Naive thymus-derived CD8-positive, alpha-beta T cell (primary cell): ENCODE measurements around the gene BORCS8. TPM values are rescaled to one million over a fixed set of nuclear protein-coding genes. Genes with fewer than 3 reads are reported as not detected.

Experiments used
- ATAC-seq, 2 donors: fragments of 150-1000 bp; cut with Tn5 transposase in 1 of 2; sonication (Bioruptor Pico), chemical (Tn5 transposase) in 1 of 2; 1 replicate in 1 of 2; 2 replicates in 1 of 2; pipeline ENCODE4 v1.10.0; 2021; ENCODE audit warnings: mild to moderate bottlenecking in 2 of 2, moderate library complexity in 2 of 2
- POLR2A ChIA-PET: fragments of 350-600 bp; sonication (Branson Sonifier 250); formaldehyde crosslinking; loops from one replicate; lab custom pipeline; 2021; ENCODE audit warnings: antibody characterized with exemption; lab: Charles Lee
- DNase-seq, 10 donors: peaks; one replicate each; pipeline versions ENCODE4 v3.0.0 to v3.0.0-alpha.2; 2020 to 2022
- H3K27ac Mint-ChIP-seq, 10 donors: one replicate each; pipeline ENCODE4 v1.8.0; 2020 to 2022; ENCODE audit warnings: mild to moderate bottlenecking in 10 of 10, mixed read lengths in 10 of 10, moderate library complexity in 4 of 10, inconsistent platforms in 1 of 10
- H3K27me3 Mint-ChIP-seq, 5 donors: one replicate each; pipeline ENCODE4 v1.8.0; 2021 to 2022; ENCODE audit warnings: mixed read lengths in 5 of 5
- H3K36me3 Mint-ChIP-seq, 3 donors: one replicate each; pipeline ENCODE4 v1.8.0; 2020 to 2022; ENCODE audit warnings: mixed read lengths in 3 of 3, mild to moderate bottlenecking in 2 of 3, inconsistent platforms in 1 of 3
- H3K4me1 Mint-ChIP-seq, 4 donors: one replicate each; pipeline ENCODE4 v1.8.0; 2021 to 2022; ENCODE audit warnings: mixed read lengths in 4 of 4
- H3K4me3 Mint-ChIP-seq, 10 donors: one replicate each; pipeline ENCODE4 v1.8.0; 2020 to 2022; ENCODE audit warnings: mild to moderate bottlenecking in 10 of 10, mixed read lengths in 10 of 10, moderate library complexity in 6 of 10, inconsistent platforms in 1 of 10
- H3K9me3 Mint-ChIP-seq, 9 donors: one replicate each; pipeline ENCODE4 v1.8.0; 2020 to 2022; ENCODE audit warnings: mixed read lengths in 9 of 9, mild to moderate bottlenecking in 3 of 9, inconsistent platforms in 1 of 9, moderate library complexity in 1 of 9
- polyA plus RNA-seq, 3 donors: library from polyadenylated mRNA; unstranded; fragments of 300-500 nt; fragmentation: Illumina TruSeq; gene quantifications; one replicate each; pipeline ENCODE4 v1.2.3, GENCODE V29; 2021
- total RNA-seq, 8 experiments: library from RNA in 2 of 8; stranded (reverse) in 2 of 8; gene quantifications; one replicate each; pipeline ENCODE4 v1.2.3 and lab custom pipeline; 2021 to 2026

The BORCS8 gene
- total and polyA plus RNA-seq, 5 experiments from 2014 or later, result 18.2 to 34.2 (median 23.6) TPM

GRCh38 chr19:19211499-19212420 is 19.8 kb upstream of the BORCS8 start, which contains the start of gene NCAN:
TSS of gene NCAN (plus strand) at chr19:19211958. CDS start at chr19:19216954, 4,996 bp downstream.
- ATAC-seq (no peak), DNase-seq (no peak)
- Mint-ChIP-seq H3K27me3 (peaks cover 24 to 76% (median 53%) of the 10 kb centered on the region in 5 donors), H3K27ac (peak within 1 kb of the TSS in 1 of 10 donors; percentile 2), H3K36me3 (peaks cover 0 to 5% (median 0%) of the 10 kb centered on the region in 3 donors), H3K4me1 (peaks cover 12 to 15% (median 14%) of the 10 kb centered on the region in 4 donors), H3K4me3 (no peak within 1 kb of the TSS), H3K9me3 (peaks cover 0 to 2% (median 0%) of the 10 kb centered on the region in 9 donors)
- POLR2A ChIA-PET, result no interaction called here

GRCh38 chr19:19209372-19209771 is 17.4 kb upstream of the BORCS8 start:
- Mint-ChIP-seq H3K27ac (no peak overlapping the region), H3K4me1 (peaks cover 15 to 22% (median 17%) of the 10 kb centered on the region in 4 donors), H3K36me3 (peaks cover 0 to 5% (median 0%) of the 10 kb centered on the region in 3 donors), H3K4me3 (no peak overlapping the region), H3K27me3 (peaks cover 19 to 64% (median 39%) of the 10 kb centered on the region in 5 donors), H3K9me3 (peaks cover 0 to 2% (median 0%) of the 10 kb centered on the region in 9 donors)
- DNase-seq, result no peak
- POLR2A ChIA-PET, result no interaction called here
- no peak for ATAC-seq

- POLR2A ChIA-PET, result interaction anchor here (0.6 kb wide), 1 partner anchor 906 kb away, joined by 3 read pairs; no protein-coding TSS in a partner anchor
- no peak for DNase-seq
- Mint-ChIP-seq H3K4me3 (no peak overlapping the region), H3K9me3 (no peaks in the 10 kb centered on the region), H3K4me1 (peaks cover 14 to 31% (median 20%) of the 10 kb centered on the region in 4 donors), H3K27me3 (peaks cover 7 to 49% (median 25%) of the 10 kb centered on the region in 5 donors), H3K27ac (peak overlapping the region in 3 of 10 donors; percentile 29 to 41 (median 35)), H3K36me3 (no peaks in the 10 kb centered on the region)
- no peak for ATAC-seq
Measured at GRCh38 chr19:19207637-19208572, 16.0 kb upstream of the BORCS8 start.

DNA sequence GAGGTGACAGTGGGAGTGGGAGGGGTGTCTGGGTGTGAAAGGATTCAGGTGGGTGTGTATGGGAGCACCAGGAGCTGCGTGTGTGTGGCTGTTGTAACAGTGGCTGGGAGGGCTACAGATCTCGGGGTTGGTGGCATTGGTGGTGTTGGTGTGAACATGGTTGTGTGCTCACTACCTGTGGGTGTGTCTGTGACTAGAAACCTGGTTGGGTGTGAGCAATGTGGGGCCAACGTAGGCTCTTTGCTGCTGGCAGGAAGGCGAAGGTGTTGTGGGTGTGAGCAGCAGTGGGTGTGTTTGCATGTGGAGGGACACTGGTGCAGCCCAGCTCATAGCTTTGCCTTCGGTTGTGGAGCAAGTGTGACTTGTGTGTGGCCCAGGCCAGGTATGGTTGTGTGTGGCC is 15.0 kb upstream of the BORCS8 start:
- POLR2A ChIA-PET, result interaction anchor here (1.9 kb wide), 1 partner anchor 14 kb away, joined by 9 read pairs; no protein-coding TSS in a partner anchor
- Mint-ChIP-seq H3K4me1 (peaks cover 17 to 40% (median 30%) of the 10 kb centered on the region in 4 donors), H3K27me3 (peaks cover 7 to 40% (median 17%) of the 10 kb centered on the region in 5 donors), H3K27ac (peak overlapping the region in 1 of 10 donors; percentile 35), H3K4me3 (peak overlapping the region in 2 of 10 donors; percentile 26 to 42), H3K9me3 (no peaks in the 10 kb centered on the region), H3K36me3 (no peaks in the 10 kb centered on the region)
- no peak for ATAC-seq
- DNase-seq, result no peak

GRCh38 chr19:19205416-19206410 is 13.8 kb upstream of the BORCS8 start:
- DNase-seq (no peak), ATAC-seq (no peak)
- H3K27ac Mint-ChIP-seq, result peak overlapping the region in 1 of 10 donors; percentile 13
- H3K27me3 Mint-ChIP-seq, result peaks cover 2 to 29% (median 9%) of the 10 kb centered on the region in 5 donors
- H3K4me1 Mint-ChIP-seq, result peaks cover 17 to 40% (median 32%) of the 10 kb centered on the region in 4 donors
- POLR2A ChIA-PET, result interaction anchor here (1.9 kb wide), 1 partner anchor 12 kb away, joined by 9 read pairs; no protein-coding TSS in a partner anchor
- peaks cover 0 to 3% (median 0%) of the 10 kb centered on the region in 3 donors for H3K36me3 Mint-ChIP-seq
- H3K9me3 Mint-ChIP-seq, result no peaks in the 10 kb centered on the region
- H3K4me3 Mint-ChIP-seq, result peak overlapping the region in 1 of 10 donors; percentile 4

DNA sequence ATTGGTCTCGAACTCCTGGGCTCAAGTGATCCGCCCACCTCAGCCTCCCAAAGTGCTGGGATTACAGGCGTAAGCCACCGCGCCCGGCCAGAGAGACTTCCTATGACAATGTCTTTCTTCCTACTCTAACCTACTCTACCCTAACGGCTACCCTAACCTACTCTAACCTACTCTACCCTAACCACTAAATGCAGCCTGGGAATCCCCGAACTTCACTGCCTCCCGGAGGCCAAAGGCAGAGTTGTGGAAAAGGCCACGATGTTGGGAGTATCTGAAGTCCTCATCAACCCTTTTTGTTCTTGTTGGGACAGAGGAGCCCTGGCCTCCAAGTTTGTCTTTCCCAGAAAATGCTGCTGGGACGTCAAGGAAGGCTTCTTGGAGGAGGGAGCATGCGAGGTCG is 12.2 kb upstream of the BORCS8 start:
- Mint-ChIP-seq H3K27ac (peak overlapping the region in 5 of 10 donors; percentile 27 to 67 (median 39)), H3K27me3 (peaks cover 0 to 16% (median 4%) of the 10 kb centered on the region in 5 donors), H3K36me3 (peaks cover 0 to 10% (median 0%) of the 10 kb centered on the region in 3 donors), H3K4me3 (peak overlapping the region; percentile 76 to 97 (median 92)), H3K4me1 (peaks cover 17 to 42% (median 32%) of the 10 kb centered on the region in 4 donors), H3K9me3 (no peaks in the 10 kb centered on the region)
- POLR2A ChIA-PET, result interaction anchor here (1.2 to 2.7 kb wide), 2 partner anchors 12 to 285 kb away, joined by 11 to 52 read pairs; partner anchors contain the start of genes BORCS8 and RFXANK
- DNase-seq, result no peak
- ATAC-seq, result no peak

- peak; percentile 85 to 94 (median 88) for DNase-seq
- H3K36me3 Mint-ChIP-seq, result peaks cover 0 to 17% (median 4%) of the 10 kb centered on the region in 3 donors
- ATAC-seq, result peak; percentile 95
- H3K9me3 Mint-ChIP-seq, result no peaks in the 10 kb centered on the region
- peak within 1 kb of the TSS; percentile 88 to 96 (median 94) for H3K27ac Mint-ChIP-seq
- H3K4me1 Mint-ChIP-seq, result peaks cover 17 to 42% (median 34%) of the 10 kb centered on the region in 4 donors
- H3K4me3 Mint-ChIP-seq, result peak within 1 kb of the TSS; percentile 89 to 97 (median 92)
- H3K27me3 Mint-ChIP-seq, result peaks cover 0 to 16% (median 4%) of the 10 kb centered on the region in 5 donors
- POLR2A ChIA-PET, result interaction anchor here (0.8 to 2.7 kb wide), 7 partner anchors 9 to 898 kb away, joined by 3 to 52 read pairs (median 5); partner anchors contain the start of genes BORCS8 and RFXANK
Measured at GRCh38 chr19:19203012-19203856, 11.3 kb upstream of the BORCS8 start, which contains the start of gene NR2C2AP. TSS of gene NR2C2AP (minus strand) at chr19:19203414. CDS start at chr19:19203060, 354 bp downstream.

GRCh38 chr19:19202707-19203011 is 10.7 kb upstream of the BORCS8 start:
- Mint-ChIP-seq H3K36me3 (peaks cover 0 to 22% (median 6%) of the 10 kb centered on the region in 3 donors), H3K27ac (peak overlapping the region; percentile 88 to 96 (median 94)), H3K9me3 (no peaks in the 10 kb centered on the region), H3K4me3 (peak overlapping the region; percentile 89 to 97 (median 92)), H3K4me1 (peaks cover 15 to 39% (median 34%) of the 10 kb centered on the region in 4 donors), H3K27me3 (peaks cover 0 to 14% (median 4%) of the 10 kb centered on the region in 5 donors)
- DNase-seq, result peak in 1 of 10 donors; percentile 16
- POLR2A ChIA-PET, result interaction anchor here (0.8 to 2.7 kb wide), 5 partner anchors 10 to 898 kb away, joined by 3 to 52 read pairs (median 3); partner anchors contain the start of genes BORCS8 and RFXANK
- ATAC-seq, result no peak

- Mint-ChIP-seq H3K9me3 (no peaks in the 10 kb centered on the region), H3K36me3 (peaks cover 0 to 28% (median 6%) of the 10 kb centered on the region in 3 donors), H3K27ac (peak overlapping the region in 8 of 10 donors; percentile 88 to 96 (median 94)), H3K27me3 (peaks cover 0 to 7% (median 3%) of the 10 kb centered on the region in 5 donors), H3K4me3 (peak overlapping the region; percentile 89 to 97 (median 92)), H3K4me1 (peaks cover 9 to 32% (median 27%) of the 10 kb centered on the region in 4 donors)
- DNase-seq (no peak), ATAC-seq (no peak)
- POLR2A ChIA-PET, result interaction anchor here (0.8 to 2.7 kb wide), 3 partner anchors 10 to 119 kb away, joined by 3 to 52 read pairs (median 5); partner anchors contain the start of genes BORCS8 and RFXANK
Measured at GRCh38 chr19:19201697-19202630, 10.0 kb upstream of the BORCS8 start.
